GM19099 (cell line): ENCODE measurements around the gene ZFP36L1.

Experiments
- POLR2A ChIP-seq: IDR thresholded peaks from 3 replicates; pipeline ENCODE4 v1.6.1; 2011; ENCODE audit warnings: low read depth; ENCODE audit not compliant: insufficient read length; ENCODE audit errors: extremely low read depth

ZFP36L1 gene

DNA sequence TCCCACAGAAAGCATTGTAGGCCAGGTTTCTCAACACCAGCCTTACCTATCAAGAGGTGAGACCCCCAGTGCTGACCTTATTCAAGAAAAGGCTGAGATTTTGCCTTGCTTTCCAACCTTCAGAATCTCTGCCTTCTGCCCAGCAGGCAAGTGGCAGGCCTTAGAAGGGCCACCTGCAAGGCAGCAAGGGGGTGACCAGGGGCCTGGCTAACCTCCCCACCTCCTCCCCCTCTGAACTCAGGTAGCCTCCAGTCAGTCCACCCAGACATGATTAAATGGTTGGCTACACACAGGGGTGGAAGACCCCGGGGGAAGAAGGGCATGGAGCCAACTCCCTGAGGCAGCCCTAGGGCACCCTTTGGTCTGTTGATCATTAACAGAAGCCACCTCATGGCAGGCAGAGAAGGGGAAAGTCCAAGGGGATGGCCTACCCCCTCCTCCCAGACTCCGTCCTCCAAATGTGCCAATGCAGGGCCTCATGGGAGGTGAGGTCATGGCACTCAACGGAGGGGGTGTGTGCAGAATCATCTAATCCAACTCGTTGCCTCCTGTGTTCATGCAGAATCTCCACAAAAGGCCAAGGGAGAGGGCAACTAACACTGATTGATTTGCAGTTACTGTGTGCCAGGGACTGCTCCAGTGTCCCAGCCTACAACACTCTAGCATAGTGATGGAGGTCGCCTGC, 8.5 kb downstream of the ZFP36L1 start:
- TF ChIP-seq POLR2A = no peak

DNA sequence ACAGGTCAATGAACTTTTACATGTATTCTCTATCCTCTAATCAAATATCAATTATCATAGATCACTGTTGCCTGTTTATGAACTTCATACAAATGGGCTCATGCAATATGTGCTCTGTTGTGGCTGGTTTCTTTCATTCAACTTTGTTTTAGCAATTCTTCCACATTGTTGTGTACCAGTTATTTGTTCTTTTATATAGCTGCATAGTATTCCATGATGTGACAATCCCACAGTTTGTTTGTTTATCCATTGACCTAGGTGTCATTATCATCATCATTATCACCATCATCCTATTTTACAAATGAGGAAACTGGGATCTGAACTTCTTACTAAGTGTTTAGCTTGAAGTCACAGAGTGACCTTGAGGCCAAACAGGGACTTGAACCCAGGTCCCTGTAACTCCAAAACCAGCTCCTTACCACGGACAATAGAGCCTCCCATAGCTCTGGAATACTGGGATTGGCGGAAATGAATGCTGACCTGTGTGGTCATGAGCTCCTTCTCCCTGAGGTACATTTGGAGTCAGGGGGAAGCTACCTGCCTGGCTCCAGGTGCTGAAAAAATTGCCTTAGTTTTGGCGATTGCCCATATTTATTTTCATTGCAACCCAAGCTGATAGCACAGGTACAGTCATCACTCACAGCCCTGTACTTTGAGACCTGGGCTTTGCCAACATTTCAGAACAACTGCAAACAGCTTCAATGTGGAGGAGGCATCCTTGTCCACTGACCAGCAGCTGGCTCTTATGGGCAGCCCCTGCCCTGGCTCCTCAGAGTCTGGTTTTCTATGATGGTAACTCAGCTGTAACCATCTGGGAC, 9.2 kb downstream of the ZFP36L1 start:
- no peak for TF ChIP-seq POLR2A

DNA sequence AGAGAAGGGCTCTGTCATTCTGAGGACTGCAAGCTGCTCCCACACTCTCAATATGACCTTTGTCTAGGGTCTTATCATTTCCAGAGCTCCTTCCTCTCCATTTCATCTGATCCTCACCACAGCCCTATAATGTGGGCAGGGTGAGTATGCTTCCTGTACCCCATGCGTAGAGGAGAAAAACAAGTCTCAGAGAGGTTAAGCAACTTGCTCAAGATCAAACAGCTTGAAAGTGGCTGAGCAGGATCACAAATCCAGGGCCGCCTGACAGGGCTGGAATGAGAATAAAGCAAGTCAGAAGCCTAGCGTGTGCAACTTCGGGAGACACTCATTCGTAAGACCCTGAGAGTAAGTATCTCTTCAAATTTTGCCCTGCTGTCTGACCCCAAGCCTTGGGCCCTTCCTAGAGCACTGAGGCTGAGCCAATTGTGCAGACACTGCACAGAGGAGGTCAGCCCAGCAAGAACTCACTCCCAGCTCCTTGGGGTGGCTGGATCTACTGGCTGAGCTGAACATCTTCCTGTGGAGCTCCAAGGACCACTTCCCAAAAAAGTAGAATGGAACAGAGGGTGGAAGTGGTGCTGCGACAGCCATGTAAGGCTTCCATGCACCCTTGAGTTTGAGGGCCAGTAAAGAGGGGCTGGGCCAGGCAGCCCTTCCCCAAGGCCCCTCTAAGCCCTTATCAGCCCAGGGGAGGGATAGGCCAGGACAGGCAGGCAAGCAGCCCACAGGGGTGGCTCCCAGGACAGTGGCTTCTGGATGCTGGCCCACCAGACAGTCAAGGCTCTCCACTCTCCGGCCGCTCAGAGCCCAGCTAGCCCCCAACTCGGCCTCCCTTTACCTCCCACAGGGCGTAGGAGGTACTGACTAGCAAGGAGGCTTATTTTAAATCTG, 10.5 kb downstream of the ZFP36L1 start:
- no peak for TF ChIP-seq POLR2A

DNA sequence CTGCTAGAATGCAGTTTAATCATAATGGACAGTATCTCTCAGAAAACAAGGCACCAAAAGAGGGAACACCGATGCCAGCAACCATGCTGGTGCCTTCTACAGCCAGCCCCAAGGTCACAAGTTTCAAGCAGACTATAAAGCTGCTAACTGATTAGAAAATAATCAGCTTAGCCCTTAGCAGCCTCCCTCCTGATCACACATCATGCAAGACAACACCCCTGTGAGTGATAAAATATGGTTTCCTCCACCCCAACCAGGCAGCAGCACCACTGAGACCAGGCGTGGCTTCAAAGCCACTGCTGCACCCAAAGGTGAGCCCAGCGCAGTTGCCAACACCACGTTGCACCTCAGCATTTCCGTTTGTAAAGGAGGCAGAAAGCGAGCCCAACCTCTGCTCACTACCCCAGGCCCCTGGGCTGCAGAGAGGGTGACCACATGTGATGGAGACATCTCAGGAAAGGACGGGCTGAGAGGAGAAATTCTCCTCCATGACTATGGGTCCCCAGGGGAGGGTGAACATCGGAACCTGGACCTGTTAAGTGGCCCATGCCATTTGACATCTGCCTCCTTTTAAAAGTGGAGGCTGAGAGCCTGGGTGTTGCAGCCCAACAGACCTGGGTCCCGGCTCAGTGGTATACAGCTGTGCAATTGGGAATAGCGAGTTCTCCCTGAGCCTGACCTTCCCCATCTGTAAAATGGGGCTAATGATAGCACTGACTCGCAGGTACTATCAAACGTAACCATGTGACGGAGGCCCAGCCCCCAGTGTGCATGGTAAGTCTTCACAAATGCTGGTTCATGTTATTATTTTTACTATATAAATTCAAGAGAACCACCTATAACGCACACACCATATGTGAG, 11.5 kb downstream of the ZFP36L1 start:
- TF ChIP-seq POLR2A = no peak

DNA sequence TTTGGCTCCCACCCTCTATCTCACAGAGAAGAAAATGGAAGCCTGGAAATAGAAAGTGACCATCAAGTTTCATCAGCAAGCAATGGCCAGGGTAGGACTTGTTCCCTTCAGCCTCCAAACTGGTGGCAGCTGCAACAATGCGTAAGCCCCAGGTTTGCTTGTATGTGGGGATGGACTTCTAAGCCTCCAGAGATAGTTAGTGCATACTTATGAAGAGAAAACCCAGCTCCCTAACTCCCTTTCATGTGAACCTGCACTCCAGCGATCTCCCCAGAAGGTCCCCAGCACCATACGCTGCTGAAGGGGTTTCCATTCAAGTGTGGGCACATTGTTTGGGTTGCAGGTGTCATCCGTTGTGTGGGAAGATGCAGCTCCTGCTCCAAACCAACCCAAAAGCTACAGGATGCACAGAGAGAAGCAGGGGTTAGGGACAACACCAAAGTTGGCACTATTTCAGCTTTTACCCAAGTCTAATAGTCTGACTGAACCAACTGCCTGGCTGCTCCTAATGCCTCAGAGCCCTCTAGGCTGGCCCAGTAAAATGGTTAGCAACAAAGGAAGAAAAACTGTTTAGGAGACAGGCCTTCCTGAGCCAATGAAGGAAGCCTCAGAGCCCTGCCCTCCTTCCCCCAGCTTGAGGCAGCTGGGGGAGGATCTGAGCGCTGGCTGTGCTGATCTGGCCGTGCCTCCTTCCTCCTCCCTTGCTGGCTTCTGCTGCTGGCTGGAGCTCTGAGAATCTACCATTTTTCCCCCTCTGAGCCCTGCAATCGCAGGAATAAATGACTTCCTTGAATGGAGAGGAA, 12.3 kb downstream of the ZFP36L1 start:
- no peak for TF ChIP-seq POLR2A

DNA sequence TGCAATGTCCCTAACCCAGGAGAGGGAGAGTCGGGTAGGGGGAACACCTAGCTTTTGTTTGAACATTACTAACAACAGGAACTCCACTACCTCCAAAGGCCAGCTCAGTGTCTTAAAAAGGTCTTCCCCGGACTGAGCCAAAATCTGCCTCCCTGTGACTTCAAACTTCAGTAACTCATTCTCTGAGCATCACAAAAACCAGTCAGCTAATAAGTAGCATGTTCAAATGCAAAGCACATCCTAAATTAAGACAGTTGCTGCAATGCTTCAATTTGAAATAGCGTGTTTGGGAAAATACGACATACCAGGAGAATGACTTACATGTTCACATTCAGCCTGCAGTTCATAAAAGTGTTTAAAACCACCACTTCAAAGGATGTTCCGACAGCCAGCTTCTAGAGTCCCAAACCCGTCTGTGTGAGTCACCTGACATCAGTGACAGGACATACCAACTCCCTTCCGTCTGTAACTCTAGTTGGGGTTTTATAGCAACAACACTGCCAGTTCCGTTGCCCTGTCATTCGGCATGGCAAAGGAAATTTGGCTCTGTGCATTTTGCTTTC, 13.0 kb downstream of the ZFP36L1 start:
- TF ChIP-seq POLR2A = no peak

DNA sequence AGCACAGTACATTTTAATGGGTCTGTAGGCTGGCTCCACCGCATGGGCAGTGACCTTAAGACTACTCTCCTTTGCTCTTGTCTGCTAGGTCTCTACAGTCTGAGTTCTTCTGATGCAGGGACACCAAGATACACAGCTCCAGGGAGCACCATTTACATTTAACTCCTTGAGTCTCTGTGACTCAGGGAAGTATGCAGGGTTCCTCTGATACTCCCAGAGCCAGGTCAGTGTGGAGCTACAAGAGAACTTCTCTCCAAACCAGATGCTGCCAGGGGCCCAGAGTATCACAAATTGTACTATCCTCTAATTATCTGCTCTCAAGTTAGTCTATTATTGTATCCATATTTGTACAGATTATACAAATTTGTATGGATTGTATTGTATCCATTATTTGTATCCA, 15.2 kb downstream of the ZFP36L1 start:
- no peak for TF ChIP-seq POLR2A

DNA sequence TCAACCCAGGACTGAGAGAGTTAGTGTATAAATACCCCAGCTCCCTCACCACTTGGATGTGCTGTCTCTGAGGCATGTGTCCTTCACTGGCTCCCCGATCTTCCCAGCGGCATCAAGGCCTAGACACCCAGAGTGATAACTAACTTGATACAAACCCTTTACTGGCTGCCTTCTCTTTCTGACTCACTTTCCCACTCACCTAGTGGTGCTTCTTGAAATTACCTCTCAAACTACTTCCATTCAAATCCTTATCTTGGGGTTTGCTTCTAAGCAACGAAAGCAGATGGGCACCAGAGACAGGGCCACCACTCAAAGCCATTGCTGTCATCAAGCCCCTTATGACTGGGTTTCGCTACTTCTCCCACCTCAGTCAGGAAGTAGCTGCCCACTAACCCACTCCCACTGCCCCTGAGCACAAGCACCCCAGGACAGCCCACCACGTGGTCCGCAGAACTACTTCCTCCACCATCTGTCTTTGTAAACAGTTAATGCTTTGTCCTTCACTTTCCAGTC, 17.2 kb downstream of the ZFP36L1 start:
- TF ChIP-seq POLR2A = no peak

DNA sequence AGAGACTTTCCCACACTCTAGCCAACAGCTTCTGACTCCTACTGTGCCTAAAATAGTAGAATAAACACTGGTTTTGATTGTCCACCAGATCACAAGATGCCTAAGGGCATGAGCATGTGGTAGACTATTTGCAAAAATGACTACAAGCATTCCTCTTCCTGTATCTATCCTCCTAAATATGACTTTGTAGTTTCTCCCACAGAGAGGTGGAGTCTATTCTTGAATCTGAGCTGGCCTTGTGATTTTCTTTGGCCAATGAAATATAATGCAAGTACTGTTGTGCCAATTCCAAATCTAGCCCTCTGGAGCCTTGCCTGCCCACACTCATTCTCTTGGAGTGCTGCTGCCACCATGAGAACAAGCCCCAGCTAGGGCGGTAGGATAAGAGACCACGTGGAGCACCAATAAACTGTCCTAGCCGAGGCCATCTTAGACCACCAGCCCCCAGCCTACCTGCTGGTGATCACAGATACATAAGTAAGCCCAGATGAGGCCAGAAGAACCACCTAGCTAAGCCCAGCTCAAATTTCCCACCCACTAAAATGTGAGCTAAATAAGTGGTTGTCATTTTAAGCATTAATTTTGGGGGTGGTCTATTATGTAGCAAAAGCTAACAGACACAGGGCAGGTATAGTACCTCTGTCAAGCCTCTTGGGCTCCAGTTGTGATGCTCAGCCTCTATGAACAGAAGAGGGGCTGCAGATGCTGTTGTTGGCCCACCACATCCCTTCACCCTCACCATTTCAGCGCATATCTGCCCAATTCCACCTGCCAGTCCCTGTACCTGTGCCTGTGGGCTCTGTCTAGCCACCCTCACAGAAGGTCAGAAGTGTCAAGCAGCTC, 17.9 kb downstream of the ZFP36L1 start:
- TF ChIP-seq POLR2A = no peak

DNA sequence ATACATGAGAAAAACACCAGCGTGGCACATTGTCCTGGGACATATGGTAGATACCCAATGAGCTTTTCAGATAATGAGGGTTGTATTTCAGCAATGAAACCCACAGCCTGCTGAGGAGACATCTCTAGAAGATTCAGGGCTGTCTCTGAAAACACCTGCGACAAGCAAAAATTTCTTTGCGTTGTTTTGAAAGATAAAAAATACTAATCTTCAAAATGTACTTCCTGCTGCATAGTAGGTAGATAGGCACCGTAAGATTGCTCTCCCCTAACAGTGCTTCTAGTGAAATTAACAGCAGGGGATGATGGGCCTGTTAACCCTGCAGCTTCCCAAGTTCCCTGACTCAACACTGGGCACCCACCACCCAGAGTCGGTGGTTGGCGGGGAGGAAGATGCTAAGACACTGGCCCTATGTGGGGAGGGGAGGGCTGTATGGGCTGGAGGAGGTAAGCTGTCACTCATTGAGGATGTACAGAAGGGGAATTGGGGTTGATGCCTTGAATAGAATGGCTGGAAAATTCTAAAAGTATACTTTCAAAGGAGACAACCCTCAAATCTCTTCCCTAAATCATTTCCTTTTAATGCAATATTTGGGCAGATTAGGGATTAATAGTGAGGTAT, 20.0 kb downstream of the ZFP36L1 start:
- TF ChIP-seq POLR2A = no peak

DNA sequence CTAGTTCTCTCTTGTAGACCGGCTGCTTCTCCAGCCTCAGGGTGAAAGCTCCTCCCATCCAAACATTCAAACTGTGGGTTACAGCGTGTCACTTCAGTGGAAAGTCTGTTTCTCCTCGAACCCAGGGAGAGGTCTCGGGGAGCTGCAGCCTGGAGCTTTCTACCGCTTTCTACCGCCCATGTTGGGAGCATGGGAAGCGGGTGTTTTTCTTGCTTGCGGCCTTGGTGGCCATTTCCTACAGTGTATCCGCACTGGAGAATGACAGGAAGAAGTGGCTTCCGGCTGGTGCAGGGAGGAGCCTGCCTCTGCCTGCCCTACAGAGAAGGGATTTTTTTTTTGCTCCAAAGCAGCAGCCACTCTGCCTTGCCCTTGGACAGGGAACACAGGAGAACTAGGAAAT, 21.2 kb downstream of the ZFP36L1 start:
- TF ChIP-seq POLR2A = no peak
